HCT116 (cell line): Measurements from ENCODE around the gene STK32C.

Source experiments
- CTCF ChIP-seq, 3 experiments: fragments of 200-600 bp in 1 of 3; sonication (generic) in 1 of 3; IDR thresholded peaks in 2 of 3; conservative IDR thresholded peaks in 1 of 3; 2 replicates each; pipeline ENCODE4 v1.5.1; 2012 to 2017; ENCODE audit warnings: low read depth in 2 of 3, low read length in 2 of 3, antibody characterized with exemption in 1 of 3, borderline replicate concordance in 1 of 3, control low read depth in 1 of 3, mild to moderate bottlenecking in 1 of 3, mixed read lengths in 1 of 3, mixed run types in 1 of 3, moderate library complexity in 1 of 3; ENCODE audit not compliant: insufficient read depth in 1 of 3
- ELF1 ChIP-seq: IDR thresholded peaks from 2 replicates; pipeline ENCODE4 v1.6.1; 2012; ENCODE audit warnings: low read depth, borderline replicate concordance
- EZH2 ChIP-seq: fragments of 200-600 bp; sonication (generic); IDR thresholded peaks from 2 replicates; pipeline ENCODE4 v1.6.1; 2017; ENCODE audit warnings: antibody characterized with exemption, mixed run types
- FOSL1 ChIP-seq: IDR thresholded peaks from 2 replicates; pipeline ENCODE4 v1.6.1; 2012; ENCODE audit warnings: low read depth

- TF ChIP-seq CTCF (IDR thresholded peaks at IDR 0.05 in 2 of 3, conservative IDR thresholded peaks at IDR 0.05 in 1 of 3; ENCODE audit: borderline replicate concordance in 1 of 3, insufficient read depth in 1 of 3, low read depth in 2 of 3, low read length in 2 of 3): no peak
- no peak for TF ChIP-seq FOSL1
- no peak for TF ChIP-seq EZH2
- TF ChIP-seq ELF1: no peak
Measured at GRCh38 chr10:132269266-132270230, 38.2 kb downstream of the STK32C start.
